Kidney epithelial cell (primary cell): ENCODE data around the gene CCDC47. TPM values are rescaled to one million over a fixed set of nuclear protein-coding genes. Genes with fewer than 3 reads are reported as not detected.

Source experiments
- DNase-seq: peaks from one replicate; pipeline ENCODE4 v3.0.0-alpha.2; 2010; ENCODE audit warnings: low read depth
- H3K27me3 ChIP-seq: 2 replicates; pipeline ENCODE4 v1.6.0; 2011; ENCODE audit warnings: low read length; ENCODE audit not compliant: control insufficient read depth, insufficient read depth
- H3K36me3 ChIP-seq: 2 replicates; pipeline ENCODE4 v1.5.1; 2011; ENCODE audit warnings: low read length; ENCODE audit not compliant: control insufficient read depth, insufficient read depth
- H3K4me3 ChIP-seq: 2 replicates; pipeline ENCODE4 v1.5.1; 2011; ENCODE audit warnings: low read depth, mild to moderate bottlenecking, control low read depth, low read length
- total RNA-seq: library from RNA; depleted of rRNA; stranded (reverse); fragments of >200 nt; gene quantifications from 2 replicates; pipeline ENCODE4 v1.2.3, GENCODE V29; 2015
- TF ChIP-seq, protein P1 (sequence below): IDR thresholded peaks from 2 replicates; pipeline ENCODE4 v1.5.1; 2011; ENCODE audit warnings: mild to moderate bottlenecking, moderate library complexity, low read length, control low read depth, inconsistent platforms; ENCODE audit not compliant: insufficient read depth, poor library complexity, severe bottlenecking

Gene CCDC47
- total RNA-seq, 1 donor from 2014 or later = 39.3 TPM

DNA sequence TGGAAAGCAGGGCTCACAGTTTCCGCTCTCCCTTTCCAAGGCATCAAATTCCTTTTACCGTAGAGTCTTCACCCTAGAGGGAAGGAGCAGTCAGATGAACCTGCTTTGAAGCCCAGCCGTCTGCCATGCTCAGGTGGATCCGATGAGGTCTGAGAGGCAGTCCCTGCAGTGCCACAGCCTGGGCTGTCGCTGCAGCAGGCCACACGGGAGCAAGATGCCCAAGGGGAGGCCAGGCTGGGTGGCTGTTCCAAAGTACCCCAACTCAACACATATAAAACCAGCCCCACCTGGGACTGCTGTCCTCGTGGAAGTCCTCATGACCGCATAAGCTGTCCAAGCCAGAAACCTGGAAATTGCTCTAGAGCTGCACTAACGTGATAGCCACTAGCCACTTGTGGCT lies 68.6 kb downstream of the CCDC47 start:
- H3K36me3 ChIP-seq = peaks cover 2% of the 10 kb centered on the region
- no peaks in the 10 kb centered on the region for H3K27me3 ChIP-seq
- no peak for DNase-seq
- no peak overlapping the region for H3K4me3 ChIP-seq
- TF ChIP-seq, protein P1, sequence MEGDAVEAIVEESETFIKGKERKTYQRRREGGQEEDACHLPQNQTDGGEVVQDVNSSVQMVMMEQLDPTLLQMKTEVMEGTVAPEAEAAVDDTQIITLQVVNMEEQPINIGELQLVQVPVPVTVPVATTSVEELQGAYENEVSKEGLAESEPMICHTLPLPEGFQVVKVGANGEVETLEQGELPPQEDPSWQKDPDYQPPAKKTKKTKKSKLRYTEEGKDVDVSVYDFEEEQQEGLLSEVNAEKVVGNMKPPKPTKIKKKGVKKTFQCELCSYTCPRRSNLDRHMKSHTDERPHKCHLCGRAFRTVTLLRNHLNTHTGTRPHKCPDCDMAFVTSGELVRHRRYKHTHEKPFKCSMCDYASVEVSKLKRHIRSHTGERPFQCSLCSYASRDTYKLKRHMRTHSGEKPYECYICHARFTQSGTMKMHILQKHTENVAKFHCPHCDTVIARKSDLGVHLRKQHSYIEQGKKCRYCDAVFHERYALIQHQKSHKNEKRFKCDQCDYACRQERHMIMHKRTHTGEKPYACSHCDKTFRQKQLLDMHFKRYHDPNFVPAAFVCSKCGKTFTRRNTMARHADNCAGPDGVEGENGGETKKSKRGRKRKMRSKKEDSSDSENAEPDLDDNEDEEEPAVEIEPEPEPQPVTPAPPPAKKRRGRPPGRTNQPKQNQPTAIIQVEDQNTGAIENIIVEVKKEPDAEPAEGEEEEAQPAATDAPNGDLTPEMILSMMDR = no peak

- TF ChIP-seq, protein P1 = no peak
- H3K36me3 ChIP-seq = peaks cover 2% of the 10 kb centered on the region
- no peaks in the 10 kb centered on the region for H3K27me3 ChIP-seq
- no peak overlapping the region for H3K4me3 ChIP-seq
- no peak for DNase-seq
These were observed 69.2 kb downstream of the CCDC47 start for GRCh38 chr17:63704259-63704576.

DNA sequence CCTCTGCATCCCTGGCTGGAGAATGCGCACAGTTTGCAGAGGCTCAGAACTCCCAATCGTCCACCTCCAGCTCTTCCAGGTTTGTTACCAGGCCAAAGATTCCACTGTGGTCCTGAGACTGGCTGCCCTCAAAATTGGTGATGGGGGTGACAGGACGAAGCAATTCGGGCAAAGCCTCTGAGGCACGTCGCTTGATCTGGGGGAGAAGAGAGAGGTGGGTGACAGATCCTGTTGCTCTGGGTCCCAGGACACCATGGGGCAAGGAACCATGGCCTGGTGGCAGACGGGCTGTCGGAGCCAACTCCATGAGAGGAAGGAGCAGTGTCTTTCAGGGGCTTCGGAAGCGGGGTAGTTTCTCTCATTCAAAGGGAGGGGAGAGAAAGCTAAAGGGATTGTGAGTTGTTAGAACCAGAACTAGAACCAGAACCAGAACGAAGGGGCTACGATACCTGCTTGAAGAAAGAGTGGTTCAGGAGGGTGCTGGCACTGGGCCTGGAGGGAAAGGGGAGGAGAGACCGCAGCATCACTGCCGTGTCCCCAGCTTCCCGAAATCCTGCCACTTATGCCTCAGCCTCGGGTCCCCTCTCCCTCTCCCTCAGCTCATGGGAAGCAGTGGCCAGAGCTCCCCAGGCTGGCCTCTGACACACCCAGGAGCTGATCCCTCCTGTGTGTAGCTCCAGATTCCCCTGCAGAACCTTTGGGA lies 69.7 kb downstream of the CCDC47 start:
- no peaks in the 10 kb centered on the region for H3K27me3 ChIP-seq
- TF ChIP-seq, protein P1 = no peak
- no peak for DNase-seq
- no peak overlapping the region for H3K4me3 ChIP-seq
- peaks cover 2% of the 10 kb centered on the region for H3K36me3 ChIP-seq

DNA sequence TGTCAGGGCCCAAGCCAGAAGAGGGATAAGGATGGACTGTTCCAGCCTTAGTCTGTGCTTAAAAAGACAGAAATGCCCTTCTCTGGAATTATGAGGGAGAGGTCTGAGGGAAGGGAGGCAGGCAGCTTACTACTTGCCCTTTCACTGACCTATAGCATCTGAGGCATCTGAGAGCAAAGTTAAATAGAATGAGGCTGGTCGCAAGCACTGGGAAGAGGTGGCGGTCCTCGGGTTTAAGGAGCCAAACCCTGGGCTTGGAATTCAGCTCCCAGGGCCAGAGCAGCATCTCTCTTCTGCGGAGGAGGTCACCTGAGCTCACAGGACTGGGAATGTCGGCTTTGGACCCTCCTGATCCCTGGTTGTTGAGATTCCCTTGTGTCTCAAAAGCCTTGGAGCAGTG lies 70.4 kb downstream of the CCDC47 start:
- Histone ChIP-seq H3K4me3 (no peak overlapping the region), H3K27me3 (no peaks in the 10 kb centered on the region), H3K36me3 (peaks cover 2% of the 10 kb centered on the region)
- DNase-seq = no peak
- TF ChIP-seq, protein P1 = no peak

GRCh38 chr17:63702721-63703015 lies 70.7 kb downstream of the CCDC47 start:
- TF ChIP-seq, protein P1 = no peak
- Histone ChIP-seq H3K4me3 (no peak overlapping the region), H3K36me3 (peaks cover 3% of the 10 kb centered on the region), H3K27me3 (no peaks in the 10 kb centered on the region)
- DNase-seq = no peak
